Immature natural killer cell (primary cell): ENCODE results near the gene KCTD19. TPM values are rescaled to one million over a fixed set of nuclear protein-coding genes. Genes with fewer than 3 reads are reported as not detected.

Experiments
- DNase-seq, 3 donors: peaks; one replicate each; pipeline ENCODE4 v3.0.0; 2022; ENCODE audit warnings: mixed read lengths in 1 of 3
- H3K27ac Mint-ChIP-seq, 6 donors: one replicate each; pipeline ENCODE4 v1.8.0; 2020; ENCODE audit warnings: mixed read lengths in 6 of 6, mild to moderate bottlenecking in 5 of 6, inconsistent platforms in 4 of 6, moderate library complexity in 3 of 6
- H3K27me3 Mint-ChIP-seq, 3 donors: one replicate each; pipeline ENCODE4 v1.8.0; 2020 to 2021; ENCODE audit warnings: low read depth in 3 of 3, mild to moderate bottlenecking in 3 of 3, mixed read lengths in 3 of 3, moderate library complexity in 3 of 3, inconsistent platforms in 1 of 3
- H3K36me3 Mint-ChIP-seq, 3 donors: one replicate each; pipeline ENCODE4 v1.8.0; 2020; ENCODE audit warnings: mixed read lengths in 3 of 3, inconsistent platforms in 2 of 3, mild to moderate bottlenecking in 2 of 3
- H3K4me1 Mint-ChIP-seq, 2 donors: one replicate each; pipeline ENCODE4 v1.8.0; 2020; ENCODE audit warnings: inconsistent platforms in 2 of 2, mild to moderate bottlenecking in 2 of 2, mixed read lengths in 2 of 2, moderate library complexity in 1 of 2
- H3K4me3 Mint-ChIP-seq, 5 donors: one replicate each; pipeline ENCODE4 v1.8.0; 2020; ENCODE audit warnings: mild to moderate bottlenecking in 5 of 5, mixed read lengths in 5 of 5, inconsistent platforms in 3 of 5, moderate library complexity in 3 of 5
- H3K9me3 Mint-ChIP-seq, 6 donors: one replicate each; pipeline ENCODE4 v1.8.0; 2020; ENCODE audit warnings: mild to moderate bottlenecking in 6 of 6, mixed read lengths in 6 of 6, inconsistent platforms in 4 of 6, moderate library complexity in 3 of 6
- polyA plus RNA-seq, 3 donors: library from polyadenylated mRNA; unstranded; fragments of 300-500 nt; fragmentation: Illumina TruSeq; gene quantifications; one replicate each; pipeline ENCODE4 v1.2.3, GENCODE V29; 2021

The KCTD19 gene
- polyA plus RNA-seq, 3 donors from 2014 or later = not detected

DNA sequence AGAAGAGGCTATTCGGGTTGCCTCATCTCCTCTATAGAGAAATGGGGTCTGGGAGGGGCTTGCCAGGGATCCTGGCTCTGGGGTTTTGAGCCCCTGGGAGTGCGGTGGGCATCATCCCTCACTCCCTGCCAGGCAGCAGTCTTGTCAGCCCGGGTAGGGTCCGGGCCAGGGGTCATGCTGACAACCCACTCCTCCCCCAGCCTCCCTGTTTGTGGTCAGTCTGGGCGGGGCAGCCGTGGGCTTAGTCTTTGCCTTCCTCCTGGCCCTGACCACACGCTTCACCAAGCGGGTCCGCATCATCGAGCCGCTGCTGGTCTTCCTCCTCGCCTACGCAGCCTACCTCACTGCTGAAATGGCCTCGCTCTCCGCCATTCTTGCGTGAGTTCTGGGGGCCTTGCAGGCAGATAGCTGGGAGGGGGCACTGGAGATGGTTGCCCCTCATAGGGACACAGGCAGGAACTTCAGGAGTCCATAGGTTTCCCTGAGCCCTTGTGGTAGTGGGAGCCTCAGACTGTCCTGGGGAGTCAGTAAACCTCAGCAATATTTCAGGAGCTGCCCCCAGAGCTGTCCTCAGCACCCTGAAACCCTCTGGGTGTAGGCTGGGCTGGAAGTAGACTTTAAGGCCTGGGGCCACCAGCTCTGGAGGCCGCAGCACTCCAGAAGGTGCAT lies 70.9 kb downstream of the KCTD19 start:
- Mint-ChIP-seq H3K4me1 (no peaks in the 10 kb centered on the region), H3K36me3 (no peaks in the 10 kb centered on the region), H3K4me3 (no peak overlapping the region), H3K27me3 (peaks cover 0 to 14% (median 0%) of the 10 kb centered on the region in 3 donors), H3K27ac (no peak overlapping the region), H3K9me3 (no peaks in the 10 kb centered on the region)
- DNase-seq = no peak

DNA sequence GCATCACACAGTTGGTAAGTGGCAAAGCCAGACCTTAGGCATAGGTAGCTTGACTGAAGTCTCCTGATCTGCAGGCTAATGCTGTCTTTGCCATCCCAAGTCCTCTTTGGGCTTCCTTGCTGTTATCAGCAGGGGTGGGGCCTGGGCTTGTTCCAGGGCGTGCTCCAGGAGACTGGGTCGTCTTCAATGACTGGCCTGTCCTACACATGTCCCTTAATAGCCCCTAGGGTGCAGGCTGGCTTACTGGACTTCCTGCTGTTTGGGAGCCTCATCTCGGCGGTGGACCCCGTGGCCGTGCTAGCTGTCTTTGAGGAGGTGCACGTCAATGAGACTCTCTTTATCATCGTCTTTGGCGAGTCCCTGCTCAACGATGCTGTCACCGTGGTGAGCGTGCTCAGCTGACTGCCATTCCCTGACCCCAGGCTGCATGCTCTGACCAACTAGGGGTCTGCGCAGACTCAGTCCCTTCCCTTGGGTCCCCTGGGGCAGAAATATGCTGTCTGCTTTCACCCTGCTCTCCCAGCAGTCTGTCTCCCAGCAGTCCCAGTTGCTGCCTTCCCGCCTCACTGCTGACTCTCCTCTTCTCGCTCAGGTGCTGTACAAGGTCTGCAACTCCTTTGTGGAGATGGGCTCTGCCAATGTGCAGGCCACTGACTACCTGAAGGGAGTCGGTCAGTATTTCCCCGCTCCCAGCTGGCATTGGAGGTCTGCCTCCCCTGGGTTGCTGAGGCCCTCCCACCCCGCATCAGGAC lies 71.6 kb downstream of the KCTD19 start:
- Mint-ChIP-seq H3K36me3 (no peaks in the 10 kb centered on the region), H3K27me3 (peaks cover 3 to 13% (median 5%) of the 10 kb centered on the region in 3 donors), H3K9me3 (no peaks in the 10 kb centered on the region), H3K4me1 (peaks cover 0 to 3% of the 10 kb centered on the region in 2 donors), H3K27ac (no peak overlapping the region), H3K4me3 (no peak overlapping the region)
- no peak for DNase-seq

DNA sequence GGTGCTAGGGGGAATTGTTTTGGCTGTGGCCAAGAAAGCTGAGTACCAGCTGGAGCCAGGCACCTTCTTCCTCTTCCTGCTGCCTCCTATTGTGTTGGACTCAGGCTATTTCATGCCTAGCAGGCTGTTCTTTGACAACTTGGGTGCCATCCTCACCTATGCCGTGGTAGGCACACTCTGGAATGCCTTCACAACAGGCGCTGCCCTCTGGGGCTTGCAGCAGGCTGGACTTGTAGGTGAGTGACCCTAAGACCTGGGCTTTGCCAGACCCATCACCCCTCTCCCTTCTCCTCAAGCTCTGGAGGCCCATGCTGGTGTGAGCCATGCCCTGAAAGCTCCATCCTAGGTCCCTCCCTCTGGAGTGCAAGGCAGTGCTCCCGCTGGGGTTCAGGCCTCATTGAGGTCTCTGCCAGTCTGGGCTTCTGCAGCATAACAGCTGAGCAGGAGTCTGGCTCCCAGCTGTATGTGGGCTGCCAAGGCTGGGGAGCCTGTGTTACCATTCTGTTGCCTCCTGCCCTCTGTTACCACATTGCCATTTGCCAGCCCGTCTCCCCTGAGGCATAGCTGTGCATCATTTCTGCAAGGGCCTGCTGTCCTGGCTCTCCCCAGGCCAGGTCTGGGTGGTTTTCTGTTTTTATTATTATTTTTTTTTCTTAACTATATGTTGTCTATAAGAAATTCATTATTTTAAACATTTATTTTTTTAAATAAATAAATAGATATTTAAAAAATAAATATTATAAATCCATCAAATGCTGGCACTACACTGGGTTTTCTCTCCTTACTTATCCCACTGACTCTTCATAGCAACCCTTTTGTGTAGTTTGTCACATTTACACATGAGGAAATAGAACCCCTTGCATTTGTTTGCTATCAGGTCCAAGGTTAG lies 73.7 kb downstream of the KCTD19 start:
- H3K9me3 Mint-ChIP-seq = no peaks in the 10 kb centered on the region
- H3K27ac Mint-ChIP-seq = no peak overlapping the region
- peaks cover 14 to 17% of the 10 kb centered on the region in 2 donors for H3K4me1 Mint-ChIP-seq
- no peaks in the 10 kb centered on the region for H3K36me3 Mint-ChIP-seq
- no peak overlapping the region for H3K4me3 Mint-ChIP-seq
- H3K27me3 Mint-ChIP-seq = peaks cover 6 to 15% (median 11%) of the 10 kb centered on the region in 3 donors
- DNase-seq = no peak

GRCh38 chr16:67250045-67250327 lies 76.6 kb downstream of the KCTD19 start:
- Mint-ChIP-seq H3K4me1 (peaks cover 28 to 30% of the 10 kb centered on the region in 2 donors), H3K27me3 (peaks cover 6 to 19% (median 16%) of the 10 kb centered on the region in 3 donors), H3K4me3 (peak overlapping the region; percentile 46 to 76 (median 68)), H3K27ac (peak overlapping the region in 1 of 6 donors; percentile 17), H3K36me3 (no peaks in the 10 kb centered on the region), H3K9me3 (no peaks in the 10 kb centered on the region)
- no peak for DNase-seq

DNA sequence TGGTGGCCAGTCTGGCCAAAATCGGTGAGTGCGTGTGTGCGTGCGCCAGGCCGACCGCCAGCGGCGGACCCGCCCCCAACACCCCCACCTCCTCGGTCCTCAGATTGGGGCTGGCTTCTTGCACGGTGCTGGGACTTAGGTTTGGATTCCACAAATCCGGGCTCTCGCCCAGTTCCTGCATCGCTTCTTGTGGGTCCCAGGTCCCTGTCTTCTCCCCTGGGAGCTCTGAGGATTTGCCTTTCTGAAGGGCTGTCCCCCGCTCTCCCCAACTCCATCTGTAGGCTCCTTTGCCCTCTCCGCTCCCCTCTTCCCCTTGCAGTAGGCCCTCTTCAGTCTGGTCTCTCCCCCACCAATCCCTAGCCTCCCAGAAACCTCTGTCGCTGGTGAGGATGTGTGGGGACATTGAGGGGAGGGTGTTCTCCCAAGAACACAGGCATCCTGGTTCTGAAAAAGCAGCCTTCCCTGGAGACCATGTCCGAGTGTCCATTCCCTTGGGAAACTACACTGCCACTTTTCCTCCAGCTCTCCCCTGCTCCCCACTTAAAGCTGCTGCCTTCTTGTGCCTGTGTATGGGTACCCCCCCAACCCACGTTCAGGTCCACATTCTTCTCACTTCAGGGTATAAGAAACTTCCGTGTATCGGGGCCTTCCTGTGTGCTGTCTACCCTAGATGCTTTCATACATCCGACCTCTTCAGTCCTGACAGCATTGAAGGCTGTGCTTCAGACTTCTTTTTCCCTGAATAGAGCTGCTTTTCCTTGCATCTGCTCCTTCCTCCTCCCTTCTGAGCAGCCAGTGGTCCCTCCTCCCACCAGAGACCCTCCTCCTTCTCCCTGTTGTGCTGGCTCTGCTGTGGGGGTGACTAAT lies 77.1 kb downstream of the KCTD19 start:
- H3K4me3 Mint-ChIP-seq = peak overlapping the region; percentile 61 to 76 (median 68)
- peaks cover 6 to 19% (median 16%) of the 10 kb centered on the region in 3 donors for H3K27me3 Mint-ChIP-seq
- peak overlapping the region in 1 of 6 donors; percentile 17 for H3K27ac Mint-ChIP-seq
- H3K4me1 Mint-ChIP-seq = peaks cover 34 to 36% of the 10 kb centered on the region in 2 donors
- DNase-seq = no peak
- H3K36me3 Mint-ChIP-seq = no peaks in the 10 kb centered on the region
- no peaks in the 10 kb centered on the region for H3K9me3 Mint-ChIP-seq

DNA sequence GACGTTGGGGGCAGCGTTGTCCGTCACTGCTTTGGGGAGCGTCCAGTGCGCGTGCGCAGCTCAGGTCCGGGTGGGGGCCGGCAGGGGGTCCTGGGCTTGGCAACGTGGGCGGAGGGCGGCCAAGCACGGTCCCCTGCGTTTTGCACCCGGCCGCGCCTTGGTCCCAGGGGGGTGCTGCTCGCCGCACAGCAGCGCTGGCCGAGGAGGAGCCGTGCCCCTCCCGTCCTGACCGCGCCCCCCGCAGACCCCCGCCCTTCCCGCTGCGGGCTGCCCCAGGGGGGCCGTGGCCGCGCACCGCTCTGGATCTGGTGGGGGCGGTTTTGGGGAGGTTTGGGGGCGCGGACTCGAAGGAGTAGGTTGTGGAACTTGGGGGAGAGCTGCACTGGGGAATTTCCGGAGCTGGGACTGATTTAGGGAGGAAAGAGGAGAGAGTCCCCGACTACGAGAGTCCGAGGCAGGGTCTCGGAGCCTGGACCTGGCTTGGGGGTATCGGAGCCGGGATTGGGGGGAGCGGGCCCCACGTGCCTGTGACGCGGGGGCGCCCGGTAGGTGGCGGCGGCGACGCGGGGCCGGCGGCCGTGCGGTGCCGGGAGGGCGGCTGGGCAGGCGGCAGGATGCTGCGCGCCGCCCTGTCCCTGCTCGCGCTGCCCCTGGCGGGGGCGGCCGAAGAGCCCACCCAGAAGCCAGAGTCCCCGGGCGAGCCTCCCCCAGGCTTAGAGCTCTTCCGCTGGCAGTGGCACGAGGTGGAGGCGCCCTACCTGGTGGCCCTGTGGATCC lies 78.0 kb downstream of the KCTD19 start, which contains the start of gene SLC9A5:
Gene SLC9A5 (plus strand): TSS at position 579 of the 777 bp plus-strand sequence. CDS start 36 bp downstream, at position 615.
- Mint-ChIP-seq H3K36me3 (no peaks in the 10 kb centered on the region), H3K27me3 (peaks cover 7 to 19% (median 16%) of the 10 kb centered on the region in 3 donors)

DNA sequence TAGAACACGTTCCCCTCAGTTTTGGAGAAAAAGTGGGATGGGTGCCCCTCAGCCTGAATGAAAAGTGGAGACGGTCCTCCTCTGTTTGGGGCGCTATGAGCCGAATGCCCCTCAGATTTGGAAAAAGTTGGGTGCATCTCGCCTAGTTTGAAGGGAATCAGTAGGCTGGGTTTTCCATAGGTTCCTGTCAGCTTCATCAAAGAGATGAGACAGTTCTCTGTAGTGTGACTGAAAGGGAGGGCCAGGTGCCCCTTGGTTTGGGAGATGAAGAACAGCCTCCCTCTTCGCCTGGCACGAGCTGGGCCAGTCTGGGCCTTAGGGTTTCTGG lies 78.5 kb downstream of the KCTD19 start:
- peak overlapping the region; percentile 83 to 95 (median 95) for H3K4me3 Mint-ChIP-seq
- H3K27me3 Mint-ChIP-seq = peaks cover 7 to 19% (median 16%) of the 10 kb centered on the region in 3 donors
- H3K36me3 Mint-ChIP-seq = no peaks in the 10 kb centered on the region
- H3K4me1 Mint-ChIP-seq = peaks cover 46 to 49% of the 10 kb centered on the region in 2 donors
- DNase-seq = no peak
- peak overlapping the region; percentile 81 to 91 (median 87) for H3K27ac Mint-ChIP-seq
- H3K9me3 Mint-ChIP-seq = no peaks in the 10 kb centered on the region

More for the DNA sequence above, 78.0 kb downstream of the KCTD19 start, which contains the start of gene SLC9A5:
- peaks cover 42 to 44% of the 10 kb centered on the region in 2 donors for H3K4me1 Mint-ChIP-seq
- H3K9me3 Mint-ChIP-seq = no peaks in the 10 kb centered on the region
- H3K27ac Mint-ChIP-seq = peak within 1 kb of the TSS; percentile 81 to 91 (median 87)
- peak; percentile 28 to 36 (median 29) for DNase-seq
- H3K4me3 Mint-ChIP-seq = peak within 1 kb of the TSS; percentile 83 to 95 (median 95)

DNA sequence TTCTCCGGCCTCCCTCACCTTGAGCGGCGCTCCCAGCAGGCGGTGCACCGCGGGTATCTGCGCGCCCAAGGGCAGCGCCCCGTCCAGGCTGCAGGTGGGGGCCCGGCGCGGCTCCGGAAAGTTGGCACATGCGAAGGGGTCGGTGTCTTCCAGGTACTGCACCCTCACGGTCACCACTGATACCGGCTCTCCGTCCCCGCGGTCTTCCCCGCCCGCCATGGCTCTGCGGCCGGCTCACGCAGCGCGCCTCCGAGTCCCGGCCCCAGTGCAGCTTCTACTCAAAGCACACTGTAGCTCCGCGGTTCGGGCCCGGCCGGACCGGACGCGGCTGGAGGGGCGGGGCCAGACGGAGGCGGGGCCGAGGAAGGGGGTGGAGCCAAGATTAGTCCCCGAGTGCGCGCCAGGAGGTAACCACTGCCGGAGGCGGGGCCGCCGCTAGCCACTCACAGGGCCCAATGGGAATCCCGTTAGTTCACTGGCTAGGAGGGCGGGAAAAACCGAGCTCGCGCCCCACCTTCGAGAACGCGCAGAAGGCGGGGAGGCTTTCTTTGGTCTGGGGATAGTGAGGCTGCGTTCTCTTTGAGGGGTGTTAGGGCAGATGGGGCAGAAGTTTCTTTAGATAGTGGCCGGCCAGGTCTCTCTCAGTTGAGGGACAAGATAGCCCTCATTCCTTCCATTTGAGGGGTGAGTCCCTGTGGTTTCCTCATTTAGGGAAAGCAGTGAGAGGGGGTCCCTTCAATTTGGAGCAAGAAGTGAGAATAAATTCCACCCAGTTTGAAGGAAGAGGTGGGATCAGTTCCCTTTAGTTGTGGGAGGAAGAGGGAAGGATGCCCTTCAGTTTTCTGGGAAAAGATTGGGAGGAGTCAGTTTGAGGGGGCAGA lies 79.1 kb downstream of the KCTD19 start, which contains the start of gene FHOD1:
Gene FHOD1 (minus strand): TSS at position 290 of the 881 bp plus-strand sequence. CDS start 71 bp downstream, at position 219.
- peak within 1 kb of the TSS; percentile 83 to 95 (median 95) for H3K4me3 Mint-ChIP-seq
- peaks cover 49 to 54% of the 10 kb centered on the region in 2 donors for H3K4me1 Mint-ChIP-seq
- DNase-seq = peak; percentile 97 to 99 (median 98)
- peak within 1 kb of the TSS; percentile 81 to 91 (median 88) for H3K27ac Mint-ChIP-seq
- H3K27me3 Mint-ChIP-seq = peaks cover 7 to 16% (median 14%) of the 10 kb centered on the region in 3 donors
- H3K36me3 Mint-ChIP-seq = no peaks in the 10 kb centered on the region
- H3K9me3 Mint-ChIP-seq = no peaks in the 10 kb centered on the region

GRCh38 chr16:67246756-67247191 lies 79.8 kb downstream of the KCTD19 start:
- Mint-ChIP-seq H3K36me3 (no peaks in the 10 kb centered on the region), H3K27ac (peak overlapping the region; percentile 71 to 91 (median 84)), H3K9me3 (no peaks in the 10 kb centered on the region), H3K4me3 (peak overlapping the region; percentile 83 to 95 (median 95)), H3K27me3 (peaks cover 7 to 16% (median 11%) of the 10 kb centered on the region in 3 donors), H3K4me1 (peaks cover 50 to 55% of the 10 kb centered on the region in 2 donors)
- DNase-seq = peak in 1 of 3 donors; percentile 25

GRCh38 chr16:67246081-67246755 lies 80.3 kb downstream of the KCTD19 start:
- Mint-ChIP-seq H3K27me3 (peaks cover 7 to 16% (median 10%) of the 10 kb centered on the region in 3 donors), H3K36me3 (no peaks in the 10 kb centered on the region), H3K27ac (peak overlapping the region; percentile 71 to 92 (median 87)), H3K9me3 (no peaks in the 10 kb centered on the region), H3K4me1 (peaks cover 54 to 55% of the 10 kb centered on the region in 2 donors), H3K4me3 (peak overlapping the region; percentile 83 to 95 (median 95))
- peak; percentile 42 to 58 (median 57) for DNase-seq

GRCh38 chr16:67245674-67246080 lies 80.9 kb downstream of the KCTD19 start:
- peak in 1 of 3 donors; percentile 14 for DNase-seq
- Mint-ChIP-seq H3K4me3 (peak overlapping the region; percentile 69 to 95 (median 83)), H3K27me3 (peaks cover 7 to 16% (median 10%) of the 10 kb centered on the region in 3 donors), H3K27ac (peak overlapping the region in 5 of 6 donors; percentile 88 to 93 (median 90)), H3K36me3 (no peaks in the 10 kb centered on the region), H3K9me3 (no peaks in the 10 kb centered on the region), H3K4me1 (peaks cover 55% of the 10 kb centered on the region in 2 donors)
